DOHH2 (cell line): ENCODE measurements around the gene CCR5.

Source experiments
- H3F3A ChIP-seq: fragments of 200-600 bp; sonication (generic), shearing (Covaris generic); 2 replicates; pipeline ENCODE4 v1.6.0; 2016; ENCODE audit warnings: antibody characterized with exemption, mild to moderate bottlenecking; ENCODE audit not compliant: control insufficient read depth, insufficient read depth
- H3K27ac ChIP-seq: fragments of 200-600 bp; sonication (generic); 2 replicates; pipeline ENCODE4 v1.5.1; 2014; ENCODE audit warnings: low read depth, mild to moderate bottlenecking, low read length, moderate library complexity
- H3K27me3 ChIP-seq: fragments of 200-600 bp; sonication (generic); 2 replicates; pipeline ENCODE4 v1.6.1; 2014; ENCODE audit warnings: mild to moderate bottlenecking, low read length, mixed read lengths; ENCODE audit not compliant: control insufficient read depth
- H3K36me3 ChIP-seq: fragments of 200-600 bp; sonication (generic); 2 replicates; pipeline ENCODE4 v1.6.1; 2014; ENCODE audit warnings: mild to moderate bottlenecking, low read length, moderate library complexity, mixed read lengths; ENCODE audit not compliant: control insufficient read depth
- H3K4me1 ChIP-seq: fragments of 200-600 bp; sonication (generic); 2 replicates; pipeline ENCODE4 v1.6.1; 2014; ENCODE audit warnings: mild to moderate bottlenecking, low read length, mixed read lengths; ENCODE audit not compliant: control insufficient read depth
- H3K4me2 ChIP-seq: fragments of 200-600 bp; sonication (generic); 2 replicates; pipeline ENCODE4 v1.6.0; 2014; ENCODE audit warnings: mild to moderate bottlenecking, low read length, moderate library complexity
- H3K4me3 ChIP-seq: fragments of 200-600 bp; sonication (generic); 2 replicates; pipeline ENCODE4 v1.5.1; 2014; ENCODE audit warnings: mild to moderate bottlenecking, low read length, mixed read lengths
- H3K79me2 ChIP-seq: fragments of 200-600 bp; sonication (generic); 2 replicates; pipeline ENCODE4 v1.6.1; 2014; ENCODE audit warnings: mild to moderate bottlenecking, low read length, mixed read lengths; ENCODE audit not compliant: control insufficient read depth
- H3K9me2 ChIP-seq: fragments of 200-600 bp; sonication (generic); replicated peaks from 2 replicates; pipeline ENCODE4 v1.6.1; 2014; ENCODE audit warnings: mild to moderate bottlenecking, low read length, mixed read lengths; ENCODE audit not compliant: control insufficient read depth
- H3K9me3 ChIP-seq: fragments of 200-600 bp; sonication (generic); 2 replicates; pipeline ENCODE4 v1.6.1; 2014; ENCODE audit warnings: antibody characterized with exemption, low read length, mixed read lengths; ENCODE audit not compliant: control insufficient read depth, insufficient read depth
- H4K20me1 ChIP-seq: fragments of 200-600 bp; sonication (generic); 2 replicates; pipeline ENCODE4 v1.6.0; 2014; ENCODE audit warnings: low read depth, mild to moderate bottlenecking, antibody characterized with exemption, low read length, moderate library complexity; ENCODE audit not compliant: control insufficient read depth, insufficient read depth
- EZH2phosphoT487 ChIP-seq: fragments of 200-600 bp; sonication (generic); IDR thresholded peaks from 2 replicates; pipeline ENCODE4 v1.6.1; 2017; ENCODE audit warnings: borderline replicate concordance, mild to moderate bottlenecking, antibody characterized with exemption, low read length, moderate library complexity, mixed read lengths
- TF ChIP-seq, protein P1 (sequence below): fragments of 200-600 bp; sonication (generic); IDR thresholded peaks from one replicate; pipeline ENCODE4 v1.5.1; 2014; ENCODE audit warnings: antibody characterized with exemption, mild to moderate bottlenecking, low read depth, low read length; ENCODE audit not compliant: poor library complexity, severe bottlenecking

Gene CCR5

DNA sequence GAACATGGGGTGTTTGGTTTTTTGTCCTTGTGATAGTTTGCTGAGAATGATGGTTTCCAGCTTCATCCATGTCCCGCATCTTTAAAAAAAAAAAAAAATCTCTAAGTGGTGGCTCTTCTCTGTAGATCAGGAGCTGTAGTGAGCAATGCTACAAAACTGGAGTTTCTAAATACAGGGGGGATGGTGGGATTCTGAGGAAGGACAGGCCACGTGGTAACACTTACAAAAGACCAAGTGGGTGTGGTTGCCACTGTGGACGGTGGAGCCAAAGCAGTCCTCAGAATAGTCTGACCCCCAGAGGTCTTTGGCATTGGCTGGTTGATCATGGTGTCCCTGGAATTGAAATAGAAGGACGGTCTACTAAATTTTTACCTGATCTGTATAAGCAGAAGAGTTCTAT is 44.0 kb downstream of the CCR5 start:
- Histone ChIP-seq H3K4me2 (no peak overlapping the region), H3K4me1 (no peaks in the 10 kb centered on the region), H3K36me3 (no peaks in the 10 kb centered on the region), H3K4me3 (no peak overlapping the region), H3K79me2 (no peaks in the 10 kb centered on the region), H3K27ac (no peak overlapping the region), H4K20me1 (no peaks in the 10 kb centered on the region), H3K9me2 (no peaks in the 10 kb centered on the region), H3K9me3 (no peaks in the 10 kb centered on the region), H3K27me3 (peaks cover 12% of the 10 kb centered on the region; the same call in 1 of the 2 replicates), H3F3A (no peaks in the 10 kb centered on the region)
- TF ChIP-seq, protein P1, sequence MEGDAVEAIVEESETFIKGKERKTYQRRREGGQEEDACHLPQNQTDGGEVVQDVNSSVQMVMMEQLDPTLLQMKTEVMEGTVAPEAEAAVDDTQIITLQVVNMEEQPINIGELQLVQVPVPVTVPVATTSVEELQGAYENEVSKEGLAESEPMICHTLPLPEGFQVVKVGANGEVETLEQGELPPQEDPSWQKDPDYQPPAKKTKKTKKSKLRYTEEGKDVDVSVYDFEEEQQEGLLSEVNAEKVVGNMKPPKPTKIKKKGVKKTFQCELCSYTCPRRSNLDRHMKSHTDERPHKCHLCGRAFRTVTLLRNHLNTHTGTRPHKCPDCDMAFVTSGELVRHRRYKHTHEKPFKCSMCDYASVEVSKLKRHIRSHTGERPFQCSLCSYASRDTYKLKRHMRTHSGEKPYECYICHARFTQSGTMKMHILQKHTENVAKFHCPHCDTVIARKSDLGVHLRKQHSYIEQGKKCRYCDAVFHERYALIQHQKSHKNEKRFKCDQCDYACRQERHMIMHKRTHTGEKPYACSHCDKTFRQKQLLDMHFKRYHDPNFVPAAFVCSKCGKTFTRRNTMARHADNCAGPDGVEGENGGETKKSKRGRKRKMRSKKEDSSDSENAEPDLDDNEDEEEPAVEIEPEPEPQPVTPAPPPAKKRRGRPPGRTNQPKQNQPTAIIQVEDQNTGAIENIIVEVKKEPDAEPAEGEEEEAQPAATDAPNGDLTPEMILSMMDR = no peak
- TF ChIP-seq EZH2phosphoT487 = no peak

- Histone ChIP-seq H3K27me3 (peaks cover 8% of the 10 kb centered on the region; the same call in 1 of the 2 replicates), H4K20me1 (no peaks in the 10 kb centered on the region), H3K9me2 (no peaks in the 10 kb centered on the region), H3F3A (no peaks in the 10 kb centered on the region), H3K4me3 (no peak overlapping the region), H3K9me3 (no peaks in the 10 kb centered on the region), H3K4me2 (no peak overlapping the region), H3K36me3 (no peaks in the 10 kb centered on the region), H3K79me2 (no peaks in the 10 kb centered on the region), H3K27ac (no peak overlapping the region), H3K4me1 (no peaks in the 10 kb centered on the region)
- TF ChIP-seq EZH2phosphoT487 = no peak
- TF ChIP-seq, protein P1 = no peak
Measured at GRCh38 chr3:46416125-46416810, 45.5 kb downstream of the CCR5 start.

GRCh38 chr3:46416811-46417510 is 46.2 kb downstream of the CCR5 start:
- Histone ChIP-seq H3K27ac (no peak overlapping the region), H3F3A (no peaks in the 10 kb centered on the region), H3K4me3 (no peak overlapping the region), H3K36me3 (no peaks in the 10 kb centered on the region), H3K27me3 (peaks cover 11% of the 10 kb centered on the region; the same call in 1 of the 2 replicates), H3K4me2 (no peak overlapping the region), H3K4me1 (no peaks in the 10 kb centered on the region), H3K79me2 (no peaks in the 10 kb centered on the region), H3K9me3 (no peaks in the 10 kb centered on the region), H3K9me2 (no peaks in the 10 kb centered on the region), H4K20me1 (no peaks in the 10 kb centered on the region)
- no peak for TF ChIP-seq EZH2phosphoT487
- TF ChIP-seq, protein P1 = no peak
